RWPE1 (cell line): Measurements from ENCODE around the gene MYADML2.

Experiments used
- CTCF ChIA-PET: fragments of 350-600 bp; sonication (Branson Sonifier 250); formaldehyde crosslinking; extraction: SDS; loops from one replicate; lab custom pipeline; 2021; lab: Yijun Ruan, JAX
- POLR2A ChIA-PET: fragments of 400-600 bp; formaldehyde crosslinking; extraction: SDS; loops from one replicate; lab custom pipeline; 2020; ENCODE audit warnings: antibody characterized with exemption; ENCODE audit not compliant: low non-redundant PET; lab: Yijun Ruan, JAX
- DNase-seq: peaks from one replicate; pipeline ENCODE4 v3.0.0; 2012; ENCODE audit warnings: low spot score
- H3K27ac ChIP-seq: fragments of 450-650 bp; 2 replicates; pipeline ENCODE4 v1.5.1; 2017
- CTCF ChIP-seq: fragments of 450-650 bp; conservative IDR thresholded peaks from 2 replicates; pipeline ENCODE4 v1.5.1; 2017; ENCODE audit warnings: low read depth, mild to moderate bottlenecking

The MYADML2 gene

GRCh38 chr17:81947189-81947588 is at the start of gene MYADML2:
TSS of gene MYADML2 (minus strand) at chr17:81947233. CDS start at chr17:81941741, 5,492 bp downstream.
- DNase-seq = no peak
- ChIA-PET POLR2A (no interaction called here), CTCF (interaction anchor here (0.6 to 1.0 kb wide), 2 partner anchors 13 to 132 kb away, joined by 3 to 4 read pairs; no protein-coding TSS in a partner anchor)
- no peak within 1 kb of the TSS for H3K27ac ChIP-seq
- TF ChIP-seq CTCF = no peak

GRCh38 chr17:81996232-81996756 is 49.3 kb upstream of the MYADML2 start:
- TF ChIP-seq CTCF = no peak
- ChIA-PET CTCF (interaction anchor here (1.4 kb wide), 1 partner anchor 18 kb away, joined by 4 read pairs; no protein-coding TSS in a partner anchor), POLR2A (no interaction called here)
- no peak for DNase-seq
- peak overlapping the region; percentile 100 for H3K27ac ChIP-seq

GRCh38 chr17:81995463-81996231 is 48.6 kb upstream of the MYADML2 start:
- no peak for TF ChIP-seq CTCF
- peak overlapping the region; percentile 100; the same call in 1 of the 2 replicates for H3K27ac ChIP-seq
- no peak for DNase-seq
- CTCF ChIA-PET = interaction anchor here (0.7 kb wide), 2 partner anchors 81 to 424 kb away, joined by 5 read pairs; no protein-coding TSS in a partner anchor
- POLR2A ChIA-PET = no interaction called here

GRCh38 chr17:81994593-81995462 is 47.8 kb upstream of the MYADML2 start:
- no peak for TF ChIP-seq CTCF

GRCh38 chr17:81993729-81994592 is 46.9 kb upstream of the MYADML2 start:
- POLR2A ChIA-PET = no interaction called here
- DNase-seq = no peak
- TF ChIP-seq CTCF = no peak
- peak overlapping the region; percentile 100 for H3K27ac ChIP-seq
- CTCF ChIA-PET = interaction anchor here (0.5 kb wide), 1 partner anchor 103 kb away, joined by 6 read pairs; no protein-coding TSS in a partner anchor

More at GRCh38 chr17:81994593-81995462, 47.8 kb upstream of the MYADML2 start:
- ChIA-PET CTCF (interaction anchor here (0.5 to 0.7 kb wide), 3 partner anchors 82 to 424 kb away, joined by 5 to 6 read pairs (median 5); no protein-coding TSS in a partner anchor), POLR2A (no interaction called here)
- H3K27ac ChIP-seq = peak overlapping the region; percentile 100; the same call in 1 of the 2 replicates
- DNase-seq = no peak
